GM21367 (cell line): ENCODE data around the gene TNFRSF25.
"Not testable (repeated sequence)": the region's sequence is repeated elsewhere in the genome, so short reads cannot be mapped to it uniquely, and the experiment has no call there.

ENCODE experiments used
- ATAC-seq: cut with Tn5 transposase; IDR thresholded peaks from one replicate; pipeline ENCODE4 v1.9.1; 2021; ENCODE audit not compliant: unreplicated experiment

Gene TNFRSF25

GRCh38 chr1:6502000-6502891, 36.3 kb upstream of the TNFRSF25 start:
- no peak for ATAC-seq

GRCh38 chr1:6501279-6501813, 35.4 kb upstream of the TNFRSF25 start:
- ATAC-seq = no peak

GRCh38 chr1:6500544-6501278, 34.7 kb upstream of the TNFRSF25 start:
- ATAC-seq = no peak

- ATAC-seq = no peak
These were observed 33.3 kb upstream of the TNFRSF25 start for GRCh38 chr1:6499296-6499695.

- no peak for ATAC-seq
These were observed 32.7 kb upstream of the TNFRSF25 start for GRCh38 chr1:6498576-6499111.

- no peak for ATAC-seq
These were observed 32.0 kb upstream of the TNFRSF25 start for GRCh38 chr1:6497867-6498575.

GRCh38 chr1:6497215-6497866, 31.4 kb upstream of the TNFRSF25 start:
- no peak for ATAC-seq

- no peak for ATAC-seq
These were observed 30.9 kb upstream of the TNFRSF25 start for GRCh38 chr1:6496890-6497214.

GRCh38 chr1:6496365-6496721, 30.4 kb upstream of the TNFRSF25 start:
- no peak for ATAC-seq

- ATAC-seq = no peak
These were observed 29.8 kb upstream of the TNFRSF25 start for GRCh38 chr1:6495540-6496364.

GRCh38 chr1:6495041-6495441, 29.1 kb upstream of the TNFRSF25 start:
- ATAC-seq = no peak

GRCh38 chr1:6494627-6495026, 28.7 kb upstream of the TNFRSF25 start:
- no peak for ATAC-seq

- ATAC-seq = not testable (repeated sequence)
These were observed 27.9 kb upstream of the TNFRSF25 start for GRCh38 chr1:6493834-6494223.

- ATAC-seq = no peak
These were observed 26.0 kb upstream of the TNFRSF25 start for GRCh38 chr1:6491966-6492365.

GRCh38 chr1:6491480-6491962, 25.5 kb upstream of the TNFRSF25 start, which contains the start of gene PLEKHG5:
Gene PLEKHG5 (minus strand): TSS chr1:6491667. CDS start chr1:6477571, 14,096 bp downstream.
- ATAC-seq = no peak

GRCh38 chr1:6491081-6491449, 25.1 kb upstream of the TNFRSF25 start:
- ATAC-seq = no peak

GRCh38 chr1:6490181-6491080, 24.5 kb upstream of the TNFRSF25 start:
- no peak for ATAC-seq

- no peak for ATAC-seq
These were observed 23.8 kb upstream of the TNFRSF25 start for GRCh38 chr1:6489799-6490180.

- no peak for ATAC-seq
These were observed 23.4 kb upstream of the TNFRSF25 start for GRCh38 chr1:6489383-6489765.
